Stimulated activated CD4-positive, alpha-beta T cell treated with anti-CD3 and anti-CD28 coated beads, Interleukin-1b, Interleukin-23, amount 100 ng/mL, for 1 hour (primary cell): ENCODE measurements around the gene PFDN4.
"Not testable (repeated sequence)": the region's sequence is repeated elsewhere in the genome, so short reads cannot be mapped to it uniquely, and the experiment has no call there.

Experiments used
- DNase-seq, 2 donors: peaks; one replicate each; pipeline ENCODE4 v3.0.0-alpha.2; 2020; ENCODE audit warnings: low read depth in 2 of 2

Gene PFDN4

GRCh38 chr20:54223751-54224150 lies 15.9 kb downstream of the PFDN4 start:
- DNase-seq = no peak

GRCh38 chr20:54224642-54225041 lies 16.8 kb downstream of the PFDN4 start:
- not testable (repeated sequence) for DNase-seq

GRCh38 chr20:54227241-54227640 lies 19.4 kb downstream of the PFDN4 start:
- DNase-seq = no peak

- no peak for DNase-seq
Measured at GRCh38 chr20:54227751-54228150, 19.9 kb downstream of the PFDN4 start.

DNA sequence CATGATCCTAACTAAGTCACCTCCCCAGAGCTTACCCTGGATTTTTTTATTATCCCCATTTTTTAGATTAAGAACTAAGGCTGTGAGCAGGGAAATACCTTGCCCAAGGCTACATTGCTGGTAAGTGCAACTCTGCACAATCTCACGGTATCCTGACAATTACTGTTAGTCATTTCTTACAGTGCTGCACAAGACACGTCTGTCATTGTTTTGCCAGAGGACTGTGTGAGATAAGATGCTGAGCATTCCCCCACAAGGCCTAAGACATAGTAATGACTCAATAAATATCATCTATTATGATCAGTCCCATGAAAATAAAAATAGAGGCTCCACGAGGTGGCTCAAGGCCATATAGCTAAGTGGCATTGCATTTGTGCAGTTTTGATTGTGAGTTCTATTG lies 21.0 kb downstream of the PFDN4 start:
- no peak for DNase-seq

DNA sequence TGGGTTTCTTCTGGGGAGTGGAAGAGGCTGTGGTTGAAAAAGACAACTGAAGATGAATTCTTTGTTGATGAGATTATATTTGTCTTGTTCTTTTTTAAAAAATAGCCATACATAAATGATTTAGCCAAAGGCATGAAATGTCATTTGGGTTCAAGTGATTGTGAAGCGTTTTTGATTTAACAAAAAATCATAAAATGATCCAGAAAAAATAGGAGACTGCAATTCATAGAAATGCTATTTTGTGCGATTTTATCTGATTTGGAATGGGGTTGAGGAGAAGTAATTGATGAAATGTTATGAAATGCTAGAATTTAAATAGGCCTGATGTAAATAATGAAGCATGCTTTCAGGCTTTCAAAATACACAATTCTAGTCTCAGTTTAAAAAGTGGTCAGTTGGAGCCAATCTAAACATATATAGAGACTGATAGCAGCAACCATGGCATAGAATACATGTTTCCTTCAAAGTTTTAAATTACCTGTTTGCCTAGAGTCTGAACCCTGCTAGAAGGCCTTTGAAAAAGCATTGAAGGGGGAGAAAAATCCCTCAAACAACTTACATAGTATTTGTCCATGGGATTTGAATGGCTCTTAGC lies 21.8 kb downstream of the PFDN4 start:
- DNase-seq = no peak

GRCh38 chr20:54231036-54231435 lies 23.1 kb downstream of the PFDN4 start:
- DNase-seq = no peak

GRCh38 chr20:54234991-54235390 lies 27.1 kb downstream of the PFDN4 start:
- no peak for DNase-seq

GRCh38 chr20:54237116-54237943 lies 29.4 kb downstream of the PFDN4 start:
- DNase-seq = no peak

DNA sequence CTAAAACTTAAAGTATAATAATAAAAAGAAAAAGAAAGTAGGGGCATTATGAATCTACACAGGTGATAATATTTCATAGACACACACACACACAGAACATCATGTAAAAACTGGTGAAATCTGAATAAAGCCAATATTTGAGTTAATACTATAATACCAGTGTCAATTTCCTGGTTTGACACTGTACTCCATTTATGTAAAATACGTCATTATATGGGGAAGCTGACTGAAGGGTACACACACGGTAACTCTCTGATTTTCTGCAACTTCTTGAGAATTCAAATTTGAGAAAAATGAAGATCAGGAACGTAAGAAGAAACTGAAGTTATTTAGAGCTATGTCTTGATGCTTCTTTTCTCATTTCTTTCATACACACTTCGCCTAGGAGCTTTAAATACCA lies 36.2 kb downstream of the PFDN4 start:
- DNase-seq = no peak

GRCh38 chr20:54248705-54249104 lies 40.8 kb downstream of the PFDN4 start:
- DNase-seq = not testable (repeated sequence)

DNA sequence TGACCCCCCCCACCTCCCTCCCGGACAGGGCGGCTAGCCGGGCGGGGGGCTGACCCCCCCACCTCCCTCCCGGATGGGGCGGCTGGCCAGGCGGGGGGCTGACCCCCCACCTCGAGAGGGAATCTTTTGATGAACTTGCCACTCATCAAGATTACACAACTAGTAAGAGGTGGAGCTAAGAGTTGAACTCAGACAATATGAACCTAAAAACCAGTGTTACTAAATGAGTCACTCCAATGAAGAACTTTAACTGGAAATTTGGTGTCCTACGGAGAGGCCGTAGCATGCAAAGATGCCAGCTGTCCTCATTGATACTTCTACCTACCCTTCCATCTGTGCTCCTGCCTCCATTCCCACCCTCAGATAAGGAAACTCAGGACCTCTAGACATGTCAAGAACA lies 42.8 kb downstream of the PFDN4 start:
- DNase-seq = no peak

GRCh38 chr20:54251096-54251495 lies 43.2 kb downstream of the PFDN4 start:
- no peak for DNase-seq

DNA sequence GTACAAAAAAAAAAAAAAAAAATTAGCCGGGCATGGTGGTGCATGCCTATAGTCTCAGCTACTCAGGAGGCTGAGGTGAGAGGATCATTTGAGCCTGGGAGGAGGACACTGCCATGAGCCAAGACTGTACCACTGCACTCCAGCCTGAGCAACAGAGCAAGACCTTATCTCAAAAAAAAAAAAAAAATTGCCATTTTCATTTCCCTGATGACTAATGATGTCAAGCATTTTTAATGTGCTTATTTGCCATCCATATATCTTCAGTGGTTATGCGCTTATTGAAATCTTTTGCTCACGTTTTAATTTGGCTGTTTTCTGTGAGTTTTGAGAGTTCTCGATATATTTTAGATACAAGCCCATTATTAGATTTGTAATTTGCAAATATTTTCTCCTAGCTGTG lies 46.7 kb downstream of the PFDN4 start:
- DNase-seq = no peak

DNA sequence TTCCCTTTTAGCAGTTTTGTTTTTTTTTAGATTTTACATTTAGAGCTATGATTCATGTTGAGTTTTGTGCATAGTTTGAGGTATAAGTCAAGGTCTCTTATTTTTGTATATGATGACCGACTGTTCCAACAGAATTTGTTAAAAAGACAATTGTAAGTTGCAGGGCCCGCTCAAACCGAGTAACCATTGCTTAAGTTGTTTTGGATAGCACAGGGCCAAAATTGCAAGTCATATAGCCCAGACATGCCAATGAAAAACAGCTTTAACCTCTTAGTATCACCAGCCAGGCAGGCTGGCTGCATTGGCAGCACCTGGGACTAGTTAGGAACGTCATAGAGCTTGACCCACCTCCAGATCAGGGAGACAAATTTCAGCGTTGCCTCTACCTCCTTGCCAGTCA lies 47.3 kb downstream of the PFDN4 start:
- no peak for DNase-seq

DNA sequence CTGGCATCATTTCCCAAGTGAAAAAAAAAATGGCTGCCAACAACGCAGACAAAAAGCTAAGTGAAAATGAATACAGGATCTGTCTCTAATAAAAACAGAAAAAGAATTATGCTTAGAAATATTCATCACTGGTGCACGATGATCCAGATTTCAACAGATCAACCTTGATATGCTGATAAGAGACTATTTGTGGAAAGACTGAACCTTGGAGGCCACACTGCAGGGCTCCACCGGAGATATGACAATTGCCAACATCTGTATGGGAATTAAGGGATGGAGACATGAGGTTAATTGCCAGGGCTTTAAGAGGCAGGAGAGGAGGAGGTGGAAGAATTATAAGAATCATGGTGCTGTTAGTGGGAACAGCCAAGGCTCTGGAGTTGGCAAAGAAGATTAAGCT lies 48.3 kb downstream of the PFDN4 start:
- DNase-seq = no peak

- DNase-seq = no peak
Measured at GRCh38 chr20:54257071-54257816, 49.4 kb downstream of the PFDN4 start.

DNA sequence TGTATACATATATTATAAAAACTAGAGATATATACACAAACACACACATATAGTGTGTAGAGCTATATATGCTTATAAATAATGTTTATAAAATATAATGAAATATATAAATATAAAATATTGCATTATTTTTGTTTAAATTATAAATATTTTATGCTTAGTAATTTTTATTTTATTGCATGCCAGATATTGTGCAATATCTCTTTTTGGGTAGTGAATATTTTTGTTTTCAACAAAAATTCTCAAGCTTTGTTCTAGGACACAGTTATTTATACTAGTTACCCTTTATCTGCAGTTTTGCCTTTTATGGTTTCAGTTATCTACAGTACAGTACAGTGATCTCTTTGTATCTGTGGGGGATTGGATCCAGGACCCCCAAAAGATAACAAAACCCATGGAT lies 52.2 kb downstream of the PFDN4 start:
- DNase-seq = no peak

DNA sequence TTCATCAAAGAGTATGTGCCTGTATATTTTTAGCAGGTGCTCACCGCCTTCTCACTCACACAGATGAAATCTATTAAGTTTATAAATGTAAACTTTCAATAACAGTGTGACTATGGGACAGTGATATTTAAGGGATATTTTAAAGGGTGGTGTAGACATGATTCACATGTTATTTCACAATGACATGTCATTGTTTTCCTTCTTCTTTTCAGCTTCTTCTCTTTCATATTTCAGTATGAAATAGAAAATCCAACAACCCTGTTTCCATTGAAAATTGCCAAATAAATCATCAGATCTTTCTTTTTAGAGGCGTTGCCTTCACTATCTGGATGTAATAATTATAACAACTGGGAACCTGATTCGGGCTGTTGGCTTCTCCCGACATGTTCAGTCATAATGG lies 54.8 kb downstream of the PFDN4 start:
- no peak for DNase-seq

DNA sequence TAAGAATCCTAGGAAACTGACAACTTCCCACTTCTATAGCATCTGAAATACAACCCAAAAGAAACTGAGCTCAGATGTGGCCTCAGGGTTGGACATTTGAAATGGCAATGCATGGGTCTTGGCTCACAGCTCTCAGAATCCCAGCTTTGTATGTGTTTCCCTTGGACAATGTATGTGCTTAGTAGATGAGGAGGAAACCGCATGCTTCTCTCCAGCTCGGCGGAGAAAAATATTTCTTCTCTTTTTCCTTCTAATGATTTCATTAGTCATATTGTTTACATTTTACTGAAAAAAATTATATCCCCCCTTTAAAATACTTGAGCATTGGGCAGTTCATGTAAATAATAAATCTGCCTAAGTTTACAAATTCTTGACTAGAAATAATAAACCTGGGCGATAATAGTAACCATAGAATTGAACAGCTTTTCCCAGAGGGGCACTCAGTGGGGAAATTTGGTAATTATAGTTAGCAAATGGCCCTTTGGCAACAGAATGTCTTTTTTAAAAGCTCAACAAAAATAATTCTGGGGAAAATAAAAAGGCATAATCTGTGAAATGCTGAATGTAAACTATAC lies 55.3 kb downstream of the PFDN4 start:
- no peak for DNase-seq

DNA sequence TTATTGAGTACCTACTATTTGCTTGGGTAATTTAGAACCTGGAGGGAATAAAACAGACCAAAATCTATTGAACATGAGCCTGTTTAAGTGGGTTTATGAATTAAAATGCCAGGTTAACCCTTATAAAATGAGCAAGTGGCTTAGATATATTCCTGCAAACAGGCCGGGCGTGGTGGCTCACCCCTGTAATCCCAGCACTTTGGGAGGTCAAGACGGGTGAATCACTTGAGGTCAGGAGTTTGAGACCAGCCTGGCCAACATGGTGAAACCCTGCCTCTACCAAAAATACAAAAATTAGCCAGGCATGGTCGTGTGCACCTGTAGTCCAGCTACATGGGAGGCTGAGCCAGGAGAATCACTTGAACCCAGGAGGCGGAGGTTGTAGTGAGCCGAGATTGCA lies 57.9 kb downstream of the PFDN4 start:
- not testable (repeated sequence) for DNase-seq

DNA sequence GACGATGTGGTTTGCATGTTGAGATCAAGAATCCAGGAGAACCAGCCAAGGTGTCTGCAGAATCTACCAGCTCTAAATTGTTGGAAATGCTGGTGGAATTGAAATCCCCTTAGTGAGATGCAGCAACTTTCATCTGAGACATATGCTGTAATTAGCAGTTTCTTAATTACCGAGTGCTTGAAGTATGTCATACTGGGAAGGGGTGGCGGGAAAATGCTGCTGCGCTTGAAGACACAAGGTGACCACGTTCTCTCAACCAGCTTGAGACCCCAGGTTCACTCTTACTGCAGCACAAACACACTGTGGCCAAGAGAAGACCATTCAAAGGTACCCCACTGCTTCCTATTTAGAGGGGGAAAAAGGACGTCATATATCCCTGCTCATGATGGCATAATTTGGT lies 59.0 kb downstream of the PFDN4 start:
- DNase-seq = no peak
